ENCODE results near the gene HACD2. TPM values are rescaled to one million over a fixed set of nuclear protein-coding genes. Genes with fewer than 3 reads are reported as not detected.

HACD2 gene
- total and polyA plus RNA-seq, 12 donors = 5.1 to 29.9 (median 20.2) TPM

- Histone ChIP-seq H3K4me3 (peak overlapping the region in 2 of 4 donors; percentile 49 to 81), H3K4me1 (replicated peaks in 1 of 2) (peaks cover 0 to 9% of the 10 kb centered on the region in 2 donors), H3K9me3 (replicated peaks in 1 of 3) (no peaks in the 10 kb centered on the region), H3K36me3 (replicated peaks in 1 of 2) (no peaks in the 10 kb centered on the region), H3K27ac (peak overlapping the region in 2 of 5 donors; percentile 34 to 64), H3K27me3 (peaks cover 7% of the 10 kb centered on the region)
- DNase-seq = no peak
- TF ChIP-seq, protein P1, sequence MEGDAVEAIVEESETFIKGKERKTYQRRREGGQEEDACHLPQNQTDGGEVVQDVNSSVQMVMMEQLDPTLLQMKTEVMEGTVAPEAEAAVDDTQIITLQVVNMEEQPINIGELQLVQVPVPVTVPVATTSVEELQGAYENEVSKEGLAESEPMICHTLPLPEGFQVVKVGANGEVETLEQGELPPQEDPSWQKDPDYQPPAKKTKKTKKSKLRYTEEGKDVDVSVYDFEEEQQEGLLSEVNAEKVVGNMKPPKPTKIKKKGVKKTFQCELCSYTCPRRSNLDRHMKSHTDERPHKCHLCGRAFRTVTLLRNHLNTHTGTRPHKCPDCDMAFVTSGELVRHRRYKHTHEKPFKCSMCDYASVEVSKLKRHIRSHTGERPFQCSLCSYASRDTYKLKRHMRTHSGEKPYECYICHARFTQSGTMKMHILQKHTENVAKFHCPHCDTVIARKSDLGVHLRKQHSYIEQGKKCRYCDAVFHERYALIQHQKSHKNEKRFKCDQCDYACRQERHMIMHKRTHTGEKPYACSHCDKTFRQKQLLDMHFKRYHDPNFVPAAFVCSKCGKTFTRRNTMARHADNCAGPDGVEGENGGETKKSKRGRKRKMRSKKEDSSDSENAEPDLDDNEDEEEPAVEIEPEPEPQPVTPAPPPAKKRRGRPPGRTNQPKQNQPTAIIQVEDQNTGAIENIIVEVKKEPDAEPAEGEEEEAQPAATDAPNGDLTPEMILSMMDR (IDR thresholded peaks at IDR 0.05) = no peak
- TF ChIP-seq POLR2A (IDR thresholded peaks at IDR 0.05) = no peak
- 10 to 14% (median 11%) methylated on average over 32 to 33 of the region's 33 CpGs for WGBS, 4 donors
- intact Hi-C loops (cut with DNase I) = loop anchor here in 1 of 2 donors (5.0 kb wide), 1 partner anchor 123 kb away; no protein-coding TSS in a partner anchor
Measured at GRCh38 chr3:123449997-123450604, 134.8 kb downstream of the HACD2 start.

DNA sequence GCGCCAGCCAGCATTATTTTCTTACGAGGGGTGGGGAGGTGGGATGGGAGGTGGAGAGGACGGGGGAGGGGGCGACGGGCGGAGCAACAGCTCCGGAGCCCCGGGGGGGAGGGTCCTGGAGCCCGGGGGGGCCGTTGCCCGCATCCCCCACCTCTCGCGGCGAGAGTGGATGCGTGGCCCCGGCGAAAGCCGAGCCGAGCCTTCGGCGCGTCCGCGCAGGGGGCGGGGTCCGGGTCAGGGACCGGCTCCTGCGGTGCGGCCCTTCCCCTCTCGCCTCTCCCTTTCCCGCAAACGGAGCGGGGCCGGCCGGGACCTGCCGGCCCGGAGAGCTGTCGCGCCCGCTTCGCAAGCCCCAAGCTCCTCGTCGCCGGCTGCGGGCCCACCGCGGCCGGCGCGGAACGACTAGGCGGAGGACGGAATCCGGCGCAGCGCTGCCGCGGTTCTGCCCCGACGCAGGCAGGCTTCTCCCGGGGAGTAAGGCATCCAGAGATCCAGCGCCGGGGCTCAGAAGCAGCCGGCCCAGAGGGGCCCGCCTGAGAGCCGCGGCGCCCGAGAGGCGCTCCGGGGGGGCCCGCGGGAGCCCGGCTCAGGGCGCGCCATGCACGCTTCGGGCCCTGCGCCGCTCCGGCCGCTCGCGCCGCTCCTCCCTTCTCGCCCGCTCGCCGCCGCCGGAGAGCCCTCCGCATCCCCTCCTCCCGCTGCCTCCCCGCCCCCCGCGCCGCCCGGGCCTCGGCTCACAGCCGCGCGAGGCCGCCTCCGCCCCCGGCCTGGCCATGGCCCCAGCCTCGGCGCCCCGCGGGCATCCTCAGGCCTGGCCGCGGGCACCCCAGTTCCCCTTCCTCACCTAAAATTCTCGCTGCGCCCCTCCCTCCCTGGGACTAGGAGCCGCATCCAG, 135.5 kb downstream of the HACD2 start:
- Histone ChIP-seq H3K27me3 (peaks cover 7% of the 10 kb centered on the region), H3K36me3 (replicated peaks in 1 of 2) (no peaks in the 10 kb centered on the region), H3K9me3 (replicated peaks in 1 of 3) (no peaks in the 10 kb centered on the region), H3K4me1 (replicated peaks in 1 of 2) (peaks cover 0 to 9% of the 10 kb centered on the region in 2 donors), H3K27ac (peak overlapping the region in 3 of 5 donors; percentile 47 to 77 (median 64)), H3K4me3 (peak overlapping the region in 2 of 4 donors; percentile 49 to 81)
- no peak for TF ChIP-seq POLR2A (IDR thresholded peaks at IDR 0.05)
- TF ChIP-seq, protein P1 (IDR thresholded peaks at IDR 0.05) = no peak
- WGBS, 4 donors = 0 to 1% (median 0%) methylated on average over 2 to 102 of the region's 114 CpGs
- intact Hi-C loops (cut with DNase I) = loop anchor here in 1 of 2 donors (5.0 kb wide), 1 partner anchor 122 kb away; no protein-coding TSS in a partner anchor
- DNase-seq = peak in 4 of 7 donors; percentile 11 to 30 (median 26)

- Histone ChIP-seq H3K9me3 (replicated peaks in 1 of 3) (no peaks in the 10 kb centered on the region), H3K36me3 (replicated peaks in 1 of 2) (no peaks in the 10 kb centered on the region), H3K27ac (peak within 1 kb of the TSS in 3 of 5 donors; percentile 47 to 77 (median 64)), H3K4me3 (peak within 1 kb of the TSS in 2 of 4 donors; percentile 49 to 81), H3K4me1 (replicated peaks in 1 of 2) (peaks cover 0 to 9% of the 10 kb centered on the region in 2 donors), H3K27me3 (peaks cover 7% of the 10 kb centered on the region)
- WGBS, 4 donors = 1% methylated on average over 61 to 67 of the region's 67 CpGs; no CpG with 5 or more reads in 2 of the 4 donors
- DNase-seq = peak in 6 of 7 donors; percentile 20 to 33 (median 28)
- no peak for TF ChIP-seq POLR2A (IDR thresholded peaks at IDR 0.05)
- TF ChIP-seq, protein P1 (IDR thresholded peaks at IDR 0.05) = no peak
- intact Hi-C loops (cut with DNase I) = loop anchor here in 1 of 2 donors (5.0 kb wide), 1 partner anchor 121 kb away; no protein-coding TSS in a partner anchor
Measured at GRCh38 chr3:123448536-123449101, 136.2 kb downstream of the HACD2 start, which contains the start of gene ADCY5. TSS of gene ADCY5 (minus strand) at chr3:123449090. CDS start at chr3:123448545, 545 bp downstream.

Measured in adrenal gland (tissue), 12 donors.